IMR-90 (cell line): ENCODE measurements around the gene NDUFAF5.

Experiments
- CEBPB ChIP-seq: IDR thresholded peaks from 2 replicates; pipeline ENCODE4 v1.6.1; 2012; ENCODE audit warnings: low read depth, low read length, improper control_type of control experiment
- MAFK ChIP-seq: IDR thresholded peaks from 2 replicates; pipeline ENCODE4 v1.6.1; 2012; ENCODE audit warnings: low read depth, low read length, improper control_type of control experiment
- MXI1 ChIP-seq: IDR thresholded peaks from 2 replicates; pipeline ENCODE4 v1.6.1; 2012; ENCODE audit warnings: low read depth, mild to moderate bottlenecking, low read length, moderate library complexity, borderline replicate concordance
- POLR2A ChIP-seq: IDR thresholded peaks from 2 replicates; pipeline ENCODE4 v1.6.1; 2012; ENCODE audit warnings: mild to moderate bottlenecking, low read depth, low read length
- RFX5 ChIP-seq: IDR thresholded peaks from 2 replicates; pipeline ENCODE4 v1.8.0; 2012; ENCODE audit warnings: low read depth, mild to moderate bottlenecking, low read length, moderate library complexity
- TF ChIP-seq, protein P1 (sequence below): conservative IDR thresholded peaks from 2 replicates; pipeline ENCODE4 v1.5.1; 2012; ENCODE audit warnings: mild to moderate bottlenecking, low read depth, low read length, improper control_type of control experiment
- TF ChIP-seq, protein P2 (sequence below): fragments of 150-350 bp; IDR thresholded peaks from 2 replicates; pipeline ENCODE4 v1.6.1; 2017; ENCODE audit warnings: mild to moderate bottlenecking, antibody characterized with exemption, low read length, low read depth
- TF ChIP-seq, protein P3 (sequence below): fragments of 150-350 bp; IDR thresholded peaks from 2 replicates; pipeline ENCODE4 v1.6.1; 2016; ENCODE audit warnings: low read depth, mild to moderate bottlenecking, low read length, moderate library complexity, borderline replicate concordance

DNA sequence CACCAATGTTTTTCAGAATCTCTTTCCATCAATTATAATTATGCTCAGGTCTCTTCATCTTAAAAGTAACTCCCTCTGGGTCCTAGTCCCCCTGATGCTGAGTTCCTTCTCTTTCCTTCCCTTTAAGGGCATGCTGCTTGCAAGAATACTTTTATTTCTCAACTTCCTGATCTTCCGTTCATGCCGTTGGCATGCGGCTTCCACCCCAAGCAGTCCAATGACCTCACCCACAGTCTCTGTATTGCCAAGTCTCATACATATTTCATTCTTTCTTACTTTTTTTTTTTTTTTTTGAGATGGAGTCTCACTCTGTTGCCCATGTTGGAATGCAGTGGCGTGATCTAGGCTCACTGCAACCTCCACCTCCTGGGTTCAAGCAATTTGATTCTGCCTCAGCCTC is 83.5 kb downstream of the NDUFAF5 start:
- TF ChIP-seq MXI1: no peak
- TF ChIP-seq CEBPB: no peak
- TF ChIP-seq POLR2A: no peak
- TF ChIP-seq, protein P1, sequence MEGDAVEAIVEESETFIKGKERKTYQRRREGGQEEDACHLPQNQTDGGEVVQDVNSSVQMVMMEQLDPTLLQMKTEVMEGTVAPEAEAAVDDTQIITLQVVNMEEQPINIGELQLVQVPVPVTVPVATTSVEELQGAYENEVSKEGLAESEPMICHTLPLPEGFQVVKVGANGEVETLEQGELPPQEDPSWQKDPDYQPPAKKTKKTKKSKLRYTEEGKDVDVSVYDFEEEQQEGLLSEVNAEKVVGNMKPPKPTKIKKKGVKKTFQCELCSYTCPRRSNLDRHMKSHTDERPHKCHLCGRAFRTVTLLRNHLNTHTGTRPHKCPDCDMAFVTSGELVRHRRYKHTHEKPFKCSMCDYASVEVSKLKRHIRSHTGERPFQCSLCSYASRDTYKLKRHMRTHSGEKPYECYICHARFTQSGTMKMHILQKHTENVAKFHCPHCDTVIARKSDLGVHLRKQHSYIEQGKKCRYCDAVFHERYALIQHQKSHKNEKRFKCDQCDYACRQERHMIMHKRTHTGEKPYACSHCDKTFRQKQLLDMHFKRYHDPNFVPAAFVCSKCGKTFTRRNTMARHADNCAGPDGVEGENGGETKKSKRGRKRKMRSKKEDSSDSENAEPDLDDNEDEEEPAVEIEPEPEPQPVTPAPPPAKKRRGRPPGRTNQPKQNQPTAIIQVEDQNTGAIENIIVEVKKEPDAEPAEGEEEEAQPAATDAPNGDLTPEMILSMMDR: no peak
- TF ChIP-seq, protein P2, sequence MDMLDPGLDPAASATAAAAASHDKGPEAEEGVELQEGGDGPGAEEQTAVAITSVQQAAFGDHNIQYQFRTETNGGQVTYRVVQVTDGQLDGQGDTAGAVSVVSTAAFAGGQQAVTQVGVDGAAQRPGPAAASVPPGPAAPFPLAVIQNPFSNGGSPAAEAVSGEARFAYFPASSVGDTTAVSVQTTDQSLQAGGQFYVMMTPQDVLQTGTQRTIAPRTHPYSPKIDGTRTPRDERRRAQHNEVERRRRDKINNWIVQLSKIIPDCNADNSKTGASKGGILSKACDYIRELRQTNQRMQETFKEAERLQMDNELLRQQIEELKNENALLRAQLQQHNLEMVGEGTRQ: no peak
- no peak for TF ChIP-seq RFX5
- TF ChIP-seq MAFK: no peak
- TF ChIP-seq, protein P3, sequence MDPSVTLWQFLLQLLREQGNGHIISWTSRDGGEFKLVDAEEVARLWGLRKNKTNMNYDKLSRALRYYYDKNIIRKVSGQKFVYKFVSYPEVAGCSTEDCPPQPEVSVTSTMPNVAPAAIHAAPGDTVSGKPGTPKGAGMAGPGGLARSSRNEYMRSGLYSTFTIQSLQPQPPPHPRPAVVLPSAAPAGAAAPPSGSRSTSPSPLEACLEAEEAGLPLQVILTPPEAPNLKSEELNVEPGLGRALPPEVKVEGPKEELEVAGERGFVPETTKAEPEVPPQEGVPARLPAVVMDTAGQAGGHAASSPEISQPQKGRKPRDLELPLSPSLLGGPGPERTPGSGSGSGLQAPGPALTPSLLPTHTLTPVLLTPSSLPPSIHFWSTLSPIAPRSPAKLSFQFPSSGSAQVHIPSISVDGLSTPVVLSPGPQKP: no peak
